Endothelial cell (in vitro differentiated cells): ENCODE results near the gene MICAL3. TPM values are rescaled to one million over a fixed set of nuclear protein-coding genes. Genes with fewer than 3 reads are reported as not detected.
"Not testable (repeated sequence)": the region's sequence is repeated elsewhere in the genome, so short reads cannot be mapped to it uniquely, and the experiment has no call there.

ENCODE experiments used
- DNase-seq: peaks from one replicate; pipeline ENCODE4 v3.0.0; 2021; ENCODE audit warnings: low spot score
- H3K27ac Mint-ChIP-seq: one replicate; pipeline ENCODE4 v1.8.0; 2021; ENCODE audit warnings: mixed read lengths, inconsistent platforms; ENCODE audit not compliant: unreplicated experiment
- H3K27me3 Mint-ChIP-seq: one replicate; pipeline ENCODE4 v1.8.0; 2021; ENCODE audit warnings: mild to moderate bottlenecking, moderate library complexity, mixed read lengths, inconsistent platforms; ENCODE audit not compliant: unreplicated experiment
- H3K36me3 Mint-ChIP-seq: one replicate; pipeline ENCODE4 v1.8.0; 2021; ENCODE audit warnings: mild to moderate bottlenecking, low read depth, mixed read lengths, inconsistent platforms; ENCODE audit not compliant: unreplicated experiment
- H3K4me1 Mint-ChIP-seq: one replicate; pipeline ENCODE4 v1.8.0; 2021; ENCODE audit warnings: mild to moderate bottlenecking, mixed read lengths, inconsistent platforms; ENCODE audit not compliant: unreplicated experiment
- H3K4me3 Mint-ChIP-seq: one replicate; pipeline ENCODE4 v1.8.0; 2021; ENCODE audit warnings: mild to moderate bottlenecking, mixed read lengths, inconsistent platforms; ENCODE audit not compliant: unreplicated experiment
- H3K9me3 Mint-ChIP-seq: one replicate; pipeline ENCODE4 v1.8.0; 2021; ENCODE audit warnings: mixed read lengths, inconsistent platforms; ENCODE audit not compliant: unreplicated experiment
- total RNA-seq: library from RNA; stranded (reverse); fragmentation: NEBNext Ultra II Directional; extraction: Animal tissue kit (Norgen Biotek cat#: 25700); gene quantifications from one replicate; pipeline ENCODE4 v1.2.1, GENCODE V29; 2021; ENCODE audit not compliant: unreplicated experiment
- TF ChIP-seq, protein P1 (sequence below): fragments of 200-600 bp; sonication (generic); IDR thresholded peaks from one replicate; pipeline ENCODE4 v1.5.0; 2021; ENCODE audit warnings: antibody characterized with exemption; ENCODE audit not compliant: unreplicated experiment

MICAL3 gene
- total RNA-seq, 1 donor from 2014 or later = 54.3 TPM

DNA sequence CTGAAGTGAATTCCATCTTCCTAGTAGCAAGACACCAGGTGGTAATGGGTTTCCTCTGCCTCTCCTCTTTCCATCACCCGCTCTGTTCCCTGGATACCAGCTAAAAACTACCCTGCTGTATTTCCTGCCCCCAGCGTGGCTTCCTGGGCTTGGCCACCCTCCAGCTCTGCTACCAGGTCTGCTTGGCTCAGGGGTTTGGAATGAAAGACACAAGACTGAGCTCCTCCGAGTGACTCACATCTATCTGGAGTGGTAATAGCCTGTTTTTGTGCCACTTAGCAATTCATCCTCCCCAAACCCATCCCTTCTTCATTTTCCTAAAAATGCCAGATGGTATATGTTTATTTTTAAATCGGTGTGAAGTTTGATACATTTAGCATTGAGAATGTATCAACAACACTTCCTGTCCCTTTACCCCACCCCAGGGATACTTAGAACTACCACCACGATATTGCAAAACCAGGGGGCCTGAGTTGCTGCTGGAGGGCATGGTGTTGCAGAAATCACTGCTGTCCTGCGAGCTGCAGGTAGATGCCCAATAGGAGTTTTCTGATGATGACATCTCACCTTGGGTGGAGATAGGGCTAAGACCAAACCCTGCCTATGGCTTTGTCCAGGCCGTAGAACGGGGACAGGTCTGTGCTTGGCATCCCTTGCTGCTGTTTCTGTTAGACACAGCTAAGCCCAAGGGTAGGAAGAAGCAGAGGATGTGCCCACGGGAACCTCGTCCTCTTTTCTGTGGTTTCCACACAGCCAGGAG lies 7.5 kb upstream of the MICAL3 start:
- no peaks in the 10 kb centered on the region for H3K36me3 Mint-ChIP-seq
- H3K4me1 Mint-ChIP-seq = peaks cover 5% of the 10 kb centered on the region
- DNase-seq = no peak
- peaks cover 2% of the 10 kb centered on the region for H3K27me3 Mint-ChIP-seq
- H3K9me3 Mint-ChIP-seq = no peaks in the 10 kb centered on the region
- TF ChIP-seq, protein P1, sequence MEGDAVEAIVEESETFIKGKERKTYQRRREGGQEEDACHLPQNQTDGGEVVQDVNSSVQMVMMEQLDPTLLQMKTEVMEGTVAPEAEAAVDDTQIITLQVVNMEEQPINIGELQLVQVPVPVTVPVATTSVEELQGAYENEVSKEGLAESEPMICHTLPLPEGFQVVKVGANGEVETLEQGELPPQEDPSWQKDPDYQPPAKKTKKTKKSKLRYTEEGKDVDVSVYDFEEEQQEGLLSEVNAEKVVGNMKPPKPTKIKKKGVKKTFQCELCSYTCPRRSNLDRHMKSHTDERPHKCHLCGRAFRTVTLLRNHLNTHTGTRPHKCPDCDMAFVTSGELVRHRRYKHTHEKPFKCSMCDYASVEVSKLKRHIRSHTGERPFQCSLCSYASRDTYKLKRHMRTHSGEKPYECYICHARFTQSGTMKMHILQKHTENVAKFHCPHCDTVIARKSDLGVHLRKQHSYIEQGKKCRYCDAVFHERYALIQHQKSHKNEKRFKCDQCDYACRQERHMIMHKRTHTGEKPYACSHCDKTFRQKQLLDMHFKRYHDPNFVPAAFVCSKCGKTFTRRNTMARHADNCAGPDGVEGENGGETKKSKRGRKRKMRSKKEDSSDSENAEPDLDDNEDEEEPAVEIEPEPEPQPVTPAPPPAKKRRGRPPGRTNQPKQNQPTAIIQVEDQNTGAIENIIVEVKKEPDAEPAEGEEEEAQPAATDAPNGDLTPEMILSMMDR = no peak
- no peak overlapping the region for H3K27ac Mint-ChIP-seq
- no peak overlapping the region for H3K4me3 Mint-ChIP-seq

GRCh38 chr22:18029686-18030267 lies 5.4 kb upstream of the MICAL3 start:
- Mint-ChIP-seq H3K27me3 (peaks cover 3% of the 10 kb centered on the region), H3K36me3 (no peaks in the 10 kb centered on the region), H3K4me1 (peaks cover 5% of the 10 kb centered on the region), H3K9me3 (no peaks in the 10 kb centered on the region), H3K4me3 (no peak overlapping the region), H3K27ac (no peak overlapping the region)
- DNase-seq = no peak
- TF ChIP-seq, protein P1 = no peak

DNA sequence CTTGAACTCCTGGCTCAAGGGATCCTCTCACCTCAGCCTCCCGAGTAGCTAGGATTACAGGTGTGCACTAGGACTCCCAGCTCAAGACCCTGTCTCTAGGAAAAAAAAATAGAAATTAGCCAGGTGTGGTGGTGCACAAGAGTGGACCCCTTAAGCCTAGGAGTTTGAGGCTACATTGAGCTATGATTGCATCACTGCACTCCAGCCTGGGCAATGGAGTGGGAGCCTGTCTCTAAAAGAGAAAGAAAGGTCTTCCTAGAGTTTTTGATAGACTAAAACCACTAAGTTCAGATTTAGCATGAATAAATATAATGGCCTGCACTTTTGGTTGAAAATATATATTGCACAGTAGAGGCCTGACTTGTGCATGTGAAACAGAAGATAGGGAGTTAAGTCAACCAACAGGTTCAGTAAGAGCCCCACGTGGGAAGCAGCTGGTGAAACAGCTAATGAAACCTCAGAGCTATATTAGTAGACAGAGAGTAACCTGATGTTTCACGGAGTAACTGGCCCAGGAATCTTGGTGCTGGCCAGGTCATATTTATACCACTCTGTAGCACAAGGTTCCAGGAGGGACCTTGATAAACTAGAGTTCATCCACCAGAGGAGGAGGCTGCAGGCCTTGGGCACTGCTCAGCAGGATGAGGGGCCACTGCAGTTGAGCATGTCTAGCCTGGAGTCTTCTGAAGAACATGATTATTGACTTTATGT lies 4.6 kb upstream of the MICAL3 start:
- Mint-ChIP-seq H3K27ac (no peak overlapping the region), H3K4me1 (peaks cover 8% of the 10 kb centered on the region), H3K4me3 (no peak overlapping the region), H3K27me3 (peaks cover 6% of the 10 kb centered on the region), H3K9me3 (no peaks in the 10 kb centered on the region), H3K36me3 (no peaks in the 10 kb centered on the region)
- no peak for DNase-seq
- TF ChIP-seq, protein P1 = no peak

DNA sequence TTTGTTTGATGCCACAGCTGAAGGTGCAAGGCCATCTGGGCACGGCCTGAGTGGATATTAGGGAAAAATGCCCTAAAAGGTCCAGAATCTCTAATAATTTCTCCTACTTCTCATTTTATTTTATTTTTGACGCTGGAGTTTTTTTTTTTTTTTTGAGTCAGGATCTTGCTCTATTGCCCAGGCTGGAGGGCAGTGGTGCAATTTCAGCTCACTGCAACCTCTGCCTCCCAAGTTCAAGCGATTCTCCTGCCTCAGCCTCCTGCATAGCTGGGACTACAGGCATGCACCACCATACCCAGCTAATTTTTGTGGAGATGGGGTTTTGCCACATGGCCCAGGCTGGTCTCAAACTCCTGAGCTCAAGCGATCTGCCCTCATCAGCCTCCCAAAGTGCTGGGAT lies 1.5 kb upstream of the MICAL3 start:
- H3K9me3 Mint-ChIP-seq, H3K36me3 Mint-ChIP-seq, DNase-seq, H3K27ac Mint-ChIP-seq, H3K4me3 Mint-ChIP-seq, H3K4me1 Mint-ChIP-seq: not testable (repeated sequence)
- H3K27me3 Mint-ChIP-seq = peaks cover 14% of the 10 kb centered on the region

DNA sequence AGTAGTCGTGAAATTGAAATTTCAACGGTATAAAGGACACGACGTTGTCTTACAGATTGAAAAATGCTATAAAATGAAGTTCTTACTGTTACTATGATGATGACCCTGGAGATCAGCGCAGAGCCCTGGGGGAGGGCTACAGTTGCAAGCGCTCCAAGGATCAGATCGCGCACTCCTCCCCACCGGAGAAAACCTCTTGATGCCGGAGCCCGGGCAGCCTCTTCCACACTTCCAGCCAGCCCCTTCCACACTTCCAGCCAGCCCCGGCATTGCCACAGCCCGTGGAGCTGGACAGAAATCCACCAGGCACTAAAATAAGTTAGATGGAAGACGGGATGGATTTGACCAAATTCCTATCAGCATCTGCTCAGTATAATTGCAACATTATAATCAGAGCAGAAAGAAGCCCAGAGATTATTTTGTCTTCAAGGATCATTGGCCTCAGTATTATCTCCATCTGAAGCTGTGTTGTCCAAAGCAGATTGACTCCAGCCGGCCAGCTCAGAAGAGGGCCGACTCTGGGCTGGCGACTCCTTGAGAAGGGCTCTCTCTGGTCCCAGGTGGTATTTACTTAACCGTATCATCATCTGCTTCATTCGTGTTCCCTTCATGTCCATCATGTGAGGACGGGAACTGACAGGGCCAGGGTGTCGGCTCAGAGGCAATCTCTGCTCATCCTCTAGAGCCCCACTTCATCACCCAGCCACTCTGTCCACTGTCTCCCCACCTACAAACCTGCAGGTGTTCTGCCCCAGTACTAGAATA lies 777 bp upstream of the MICAL3 start:
- no peaks in the 10 kb centered on the region for H3K9me3 Mint-ChIP-seq
- H3K4me1 Mint-ChIP-seq = peaks cover 6% of the 10 kb centered on the region
- peaks cover 14% of the 10 kb centered on the region for H3K27me3 Mint-ChIP-seq
- TF ChIP-seq, protein P1 = no peak
- H3K27ac Mint-ChIP-seq = no peak overlapping the region
- H3K36me3 Mint-ChIP-seq = no peaks in the 10 kb centered on the region
- peak overlapping the region; percentile 5 for H3K4me3 Mint-ChIP-seq
- no peak for DNase-seq
